Activated T-cell treated with anti-CD3 and anti-CD28 coated beads, Interleukin-2, amount 50 U/mL, for 72 hours (primary cell): ENCODE measurements around the gene EYA2. TPM values are rescaled to one million over a fixed set of nuclear protein-coding genes. Genes with fewer than 3 reads are reported as not detected.

Source experiments
- ATAC-seq, 2 donors: fragments of 150-1000 bp; cut with Tn5 transposase; replicated peaks in 1 of 2; 2 replicates each; pipeline ENCODE4 v1.10.0; 2021; ENCODE audit warnings: moderate library complexity in 2 of 2, mild to moderate bottlenecking in 1 of 2
- DNase-seq, 2 donors: peaks; one replicate each; pipeline ENCODE4 v3.0.0; 2021 to 2022; ENCODE audit warnings: mixed read lengths in 1 of 2
- H3K27ac Mint-ChIP-seq: one replicate; pipeline ENCODE4 v1.8.0; 2022; ENCODE audit warnings: mild to moderate bottlenecking, moderate library complexity, mixed read lengths
- H3K27me3 Mint-ChIP-seq: one replicate; pipeline ENCODE4 v1.8.0; 2022; ENCODE audit warnings: low read depth, mixed read lengths
- H3K36me3 Mint-ChIP-seq, 2 donors: one replicate each; pipeline ENCODE4 v1.8.0; 2022; ENCODE audit warnings: mixed read lengths in 2 of 2, mild to moderate bottlenecking in 1 of 2; ENCODE audit not compliant: insufficient read depth in 2 of 2
- H3K4me1 Mint-ChIP-seq: one replicate; pipeline ENCODE4 v1.8.0; 2022; ENCODE audit warnings: low read depth, mixed read lengths
- H3K4me3 Mint-ChIP-seq, 2 donors: one replicate each; pipeline ENCODE4 v1.8.0; 2022; ENCODE audit warnings: mild to moderate bottlenecking in 2 of 2, mixed read lengths in 2 of 2, moderate library complexity in 2 of 2
- H3K9me3 Mint-ChIP-seq, 2 donors: one replicate each; pipeline ENCODE4 v1.8.0; 2022; ENCODE audit warnings: mixed read lengths in 2 of 2
- total RNA-seq, 2 donors: library from RNA; stranded (reverse); gene quantifications; one replicate each; pipeline ENCODE4 v1.2.3, GENCODE V29; 2022

The EYA2 gene
- total RNA-seq, 2 donors from 2014 or later = 0.12 TPM; not detected in 1

- ATAC-seq = peak; percentile 84 to 92
- H3K27me3 Mint-ChIP-seq = no peaks in the 10 kb centered on the region
- H3K4me1 Mint-ChIP-seq = no peaks in the 10 kb centered on the region
- H3K36me3 Mint-ChIP-seq = no peaks in the 10 kb centered on the region
- peaks cover 0 to 2% of the 10 kb centered on the region in 2 donors for H3K9me3 Mint-ChIP-seq
- peak; percentile 10 to 37 for DNase-seq
- H3K4me3 Mint-ChIP-seq = no peak overlapping the region
- no peak overlapping the region for H3K27ac Mint-ChIP-seq
Measured at GRCh38 chr20:47181056-47181862, 286.6 kb downstream of the EYA2 start.

- H3K4me3 Mint-ChIP-seq = no peak overlapping the region
- ATAC-seq (no peak), DNase-seq (no peak)
- peaks cover 1 to 2% of the 10 kb centered on the region in 2 donors for H3K9me3 Mint-ChIP-seq
- H3K27me3 Mint-ChIP-seq = no peaks in the 10 kb centered on the region
- no peak overlapping the region for H3K27ac Mint-ChIP-seq
- no peaks in the 10 kb centered on the region for H3K36me3 Mint-ChIP-seq
- H3K4me1 Mint-ChIP-seq = peaks cover 3% of the 10 kb centered on the region
Measured at GRCh38 chr20:47183367-47183766, 288.7 kb downstream of the EYA2 start.

- Mint-ChIP-seq H3K27me3 (no peaks in the 10 kb centered on the region), H3K4me1 (peaks cover 12% of the 10 kb centered on the region), H3K9me3 (peaks cover 0 to 2% of the 10 kb centered on the region in 2 donors), H3K36me3 (no peaks in the 10 kb centered on the region), H3K27ac (no peak overlapping the region), H3K4me3 (no peak overlapping the region)
- ATAC-seq = no peak
- no peak for DNase-seq
Measured at GRCh38 chr20:47187450-47188195, 293.0 kb downstream of the EYA2 start.

GRCh38 chr20:47188540-47188939, 293.9 kb downstream of the EYA2 start:
- Mint-ChIP-seq H3K9me3 (peaks cover 0 to 2% of the 10 kb centered on the region in 2 donors), H3K27ac (no peak overlapping the region), H3K27me3 (no peaks in the 10 kb centered on the region), H3K4me3 (no peak overlapping the region), H3K36me3 (no peaks in the 10 kb centered on the region), H3K4me1 (peaks cover 12% of the 10 kb centered on the region)
- no peak for DNase-seq
- ATAC-seq = no peak

GRCh38 chr20:47189060-47189459, 294.4 kb downstream of the EYA2 start:
- DNase-seq (no peak), ATAC-seq (no peak)
- H3K4me1 Mint-ChIP-seq = peaks cover 12% of the 10 kb centered on the region
- H3K27ac Mint-ChIP-seq = no peak overlapping the region
- H3K9me3 Mint-ChIP-seq = peaks cover 0 to 2% of the 10 kb centered on the region in 2 donors
- H3K4me3 Mint-ChIP-seq = no peak overlapping the region
- H3K36me3 Mint-ChIP-seq = no peaks in the 10 kb centered on the region
- H3K27me3 Mint-ChIP-seq = no peaks in the 10 kb centered on the region

- H3K27me3 Mint-ChIP-seq = peaks cover 6% of the 10 kb centered on the region
- peaks cover 12% of the 10 kb centered on the region for H3K4me1 Mint-ChIP-seq
Measured at GRCh38 chr20:47191074-47191673, 296.5 kb downstream of the EYA2 start.

GRCh38 chr20:47191956-47192355, 297.3 kb downstream of the EYA2 start:
- ATAC-seq = no peak
- DNase-seq = no peak
- no peak overlapping the region for H3K4me3 Mint-ChIP-seq
- H3K9me3 Mint-ChIP-seq = peaks cover 0 to 2% of the 10 kb centered on the region in 2 donors
- no peak overlapping the region for H3K27ac Mint-ChIP-seq
- peaks cover 20% of the 10 kb centered on the region for H3K4me1 Mint-ChIP-seq
- peaks cover 6% of the 10 kb centered on the region for H3K27me3 Mint-ChIP-seq
- H3K36me3 Mint-ChIP-seq = no peaks in the 10 kb centered on the region

More at GRCh38 chr20:47191074-47191673, 296.5 kb downstream of the EYA2 start:
- DNase-seq (no peak), ATAC-seq (peak; percentile 70 to 94)
- H3K36me3 Mint-ChIP-seq = no peaks in the 10 kb centered on the region
- peaks cover 0 to 2% of the 10 kb centered on the region in 2 donors for H3K9me3 Mint-ChIP-seq
- H3K27ac Mint-ChIP-seq = no peak overlapping the region
- H3K4me3 Mint-ChIP-seq = no peak overlapping the region

GRCh38 chr20:47195573-47195972, 300.9 kb downstream of the EYA2 start:
- peaks cover 6% of the 10 kb centered on the region for H3K27me3 Mint-ChIP-seq
- no peak overlapping the region for H3K27ac Mint-ChIP-seq
- H3K4me1 Mint-ChIP-seq = peaks cover 25% of the 10 kb centered on the region
- no peak for DNase-seq
- H3K36me3 Mint-ChIP-seq = no peaks in the 10 kb centered on the region
- H3K4me3 Mint-ChIP-seq = no peak overlapping the region
- no peaks in the 10 kb centered on the region for H3K9me3 Mint-ChIP-seq
- ATAC-seq = no peak

- ATAC-seq = peak; percentile 55 to 65
- Mint-ChIP-seq H3K9me3 (no peaks in the 10 kb centered on the region), H3K4me1 (peaks cover 25% of the 10 kb centered on the region), H3K36me3 (no peaks in the 10 kb centered on the region), H3K27ac (no peak overlapping the region), H3K27me3 (peaks cover 6% of the 10 kb centered on the region), H3K4me3 (peak overlapping the region; percentile 43 to 48)
- peak; percentile 79 to 85 for DNase-seq
Measured at GRCh38 chr20:47196091-47197081, 301.7 kb downstream of the EYA2 start.

- H3K4me1 Mint-ChIP-seq = peaks cover 25% of the 10 kb centered on the region
- H3K27ac Mint-ChIP-seq = no peak overlapping the region
- H3K27me3 Mint-ChIP-seq = peaks cover 6% of the 10 kb centered on the region
- ATAC-seq (peak; percentile 86 to 88), DNase-seq (peak; percentile 34 to 61)
- no peaks in the 10 kb centered on the region for H3K9me3 Mint-ChIP-seq
- H3K36me3 Mint-ChIP-seq = no peaks in the 10 kb centered on the region
- peak overlapping the region in 1 of 2 donors; percentile 4 for H3K4me3 Mint-ChIP-seq
Measured at GRCh38 chr20:47198254-47198671, 303.6 kb downstream of the EYA2 start.

- Mint-ChIP-seq H3K27ac (no peak overlapping the region), H3K27me3 (peaks cover 6% of the 10 kb centered on the region), H3K4me3 (no peak overlapping the region), H3K9me3 (no peaks in the 10 kb centered on the region), H3K36me3 (no peaks in the 10 kb centered on the region), H3K4me1 (peaks cover 25% of the 10 kb centered on the region)
- ATAC-seq (no peak), DNase-seq (no peak)
Measured at GRCh38 chr20:47198996-47199552, 304.4 kb downstream of the EYA2 start.
